Retinal pigment epithelial cell (primary cell): ENCODE results near the gene RAMACL.

Source experiments
- DNase-seq: peaks from one replicate; pipeline ENCODE4 v3.0.0-alpha.2; 2010; ENCODE audit warnings: low read depth
- H3K4me3 ChIP-seq: 2 replicates; pipeline ENCODE4 v1.5.1; 2011; ENCODE audit warnings: mild to moderate bottlenecking, low read length, control low read depth, moderate library complexity
- TF ChIP-seq, protein P1 (sequence below): conservative IDR thresholded peaks from 2 replicates; pipeline ENCODE4 v1.5.1; 2011; ENCODE audit warnings: low read depth, low read length, control low read depth, inconsistent platforms

RAMACL gene

DNA sequence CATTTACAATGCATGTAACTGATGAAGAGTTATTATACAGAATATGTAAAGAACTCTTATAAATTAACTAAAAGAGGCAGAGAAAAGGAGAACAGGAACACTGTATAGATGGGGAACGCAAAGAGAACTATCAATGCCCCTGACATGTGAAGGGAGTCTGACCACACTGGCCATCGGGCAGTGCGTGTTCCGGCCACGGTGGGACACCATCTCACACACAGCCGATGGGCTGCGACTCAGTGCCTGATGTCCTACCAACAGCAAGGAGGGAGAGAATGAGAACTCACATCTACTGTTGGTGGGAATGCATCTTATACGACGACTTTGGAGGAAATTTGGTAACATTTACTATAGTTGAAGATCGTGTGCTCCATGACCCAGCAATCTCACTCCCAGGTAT, 15.5 kb upstream of the RAMACL start:
- no peak for DNase-seq
- TF ChIP-seq, protein P1, sequence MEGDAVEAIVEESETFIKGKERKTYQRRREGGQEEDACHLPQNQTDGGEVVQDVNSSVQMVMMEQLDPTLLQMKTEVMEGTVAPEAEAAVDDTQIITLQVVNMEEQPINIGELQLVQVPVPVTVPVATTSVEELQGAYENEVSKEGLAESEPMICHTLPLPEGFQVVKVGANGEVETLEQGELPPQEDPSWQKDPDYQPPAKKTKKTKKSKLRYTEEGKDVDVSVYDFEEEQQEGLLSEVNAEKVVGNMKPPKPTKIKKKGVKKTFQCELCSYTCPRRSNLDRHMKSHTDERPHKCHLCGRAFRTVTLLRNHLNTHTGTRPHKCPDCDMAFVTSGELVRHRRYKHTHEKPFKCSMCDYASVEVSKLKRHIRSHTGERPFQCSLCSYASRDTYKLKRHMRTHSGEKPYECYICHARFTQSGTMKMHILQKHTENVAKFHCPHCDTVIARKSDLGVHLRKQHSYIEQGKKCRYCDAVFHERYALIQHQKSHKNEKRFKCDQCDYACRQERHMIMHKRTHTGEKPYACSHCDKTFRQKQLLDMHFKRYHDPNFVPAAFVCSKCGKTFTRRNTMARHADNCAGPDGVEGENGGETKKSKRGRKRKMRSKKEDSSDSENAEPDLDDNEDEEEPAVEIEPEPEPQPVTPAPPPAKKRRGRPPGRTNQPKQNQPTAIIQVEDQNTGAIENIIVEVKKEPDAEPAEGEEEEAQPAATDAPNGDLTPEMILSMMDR = no peak
- H3K4me3 ChIP-seq = no peak overlapping the region

DNA sequence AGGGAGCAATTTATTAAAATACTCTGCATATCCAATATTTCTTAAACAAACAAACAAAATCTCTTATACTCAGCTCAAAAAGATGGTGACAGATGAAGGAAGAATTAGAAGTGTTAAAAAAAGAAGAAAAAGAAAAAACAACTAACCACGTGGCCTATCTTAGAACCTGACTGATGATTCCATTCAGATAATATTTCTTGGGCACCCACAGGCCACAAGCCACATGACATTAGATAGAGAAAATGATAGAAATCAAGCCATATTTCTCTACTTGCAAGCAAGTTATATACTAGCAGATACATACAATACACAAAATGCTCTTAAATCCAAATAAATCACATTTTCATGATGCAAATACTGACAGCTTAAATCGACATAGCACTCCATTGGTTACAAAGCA, 14.5 kb upstream of the RAMACL start:
- TF ChIP-seq, protein P1 = no peak
- DNase-seq = no peak
- no peak overlapping the region for H3K4me3 ChIP-seq

DNA sequence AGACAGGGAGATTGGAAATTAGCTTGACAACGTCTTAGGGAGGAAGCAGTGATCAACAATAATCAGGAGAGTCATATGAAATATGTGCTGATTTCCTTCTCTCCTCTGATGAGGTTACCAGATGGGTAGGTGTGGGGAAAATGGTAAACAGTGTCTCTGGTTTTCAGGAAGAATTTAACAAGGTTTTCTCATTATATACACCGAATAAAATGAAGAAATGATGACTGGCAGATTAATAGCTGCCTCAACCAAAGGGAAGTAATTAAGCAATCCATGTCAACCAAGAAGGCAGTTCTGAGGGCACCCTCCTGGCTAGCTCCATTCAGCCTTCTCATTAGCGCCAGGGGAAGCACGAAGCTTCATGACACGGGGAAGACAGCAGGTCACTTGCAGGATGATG, 12.7 kb upstream of the RAMACL start:
- TF ChIP-seq, protein P1 = no peak
- H3K4me3 ChIP-seq = no peak overlapping the region
- DNase-seq = no peak

DNA sequence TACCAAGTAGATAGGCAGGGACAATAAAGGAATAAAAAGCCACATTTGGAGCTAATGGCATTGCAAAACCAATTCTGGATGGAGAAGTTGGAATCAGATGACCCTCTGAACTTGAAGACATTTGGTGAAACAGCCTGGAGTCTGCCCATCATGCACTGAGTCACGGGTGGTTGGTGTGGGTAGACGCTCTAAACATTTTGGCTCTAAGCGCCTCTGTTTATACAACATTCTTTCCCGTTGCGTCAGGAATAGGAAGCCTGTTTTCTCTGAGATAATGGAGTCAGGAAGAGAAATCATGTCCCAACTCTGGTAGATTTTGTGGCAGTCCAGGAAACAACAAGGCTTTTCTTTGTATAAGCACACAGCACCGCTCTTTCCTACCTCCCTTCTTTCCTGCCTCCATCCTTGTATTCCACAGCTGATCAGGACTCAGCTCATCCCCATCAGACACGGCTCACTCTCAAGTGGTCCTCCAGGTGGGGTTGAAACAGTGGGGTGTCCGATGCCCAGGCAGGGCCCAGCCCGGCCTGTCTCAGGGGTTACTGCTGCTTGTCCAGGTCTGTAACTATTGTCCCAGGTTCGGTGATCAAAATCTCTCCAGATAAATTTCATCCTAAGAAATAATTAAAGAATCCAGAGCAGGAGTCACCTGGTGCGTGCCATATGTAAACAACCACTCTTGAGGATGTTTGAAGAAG, 12.1 kb upstream of the RAMACL start:
- H3K4me3 ChIP-seq = no peak overlapping the region
- TF ChIP-seq, protein P1 = no peak
- DNase-seq = no peak

DNA sequence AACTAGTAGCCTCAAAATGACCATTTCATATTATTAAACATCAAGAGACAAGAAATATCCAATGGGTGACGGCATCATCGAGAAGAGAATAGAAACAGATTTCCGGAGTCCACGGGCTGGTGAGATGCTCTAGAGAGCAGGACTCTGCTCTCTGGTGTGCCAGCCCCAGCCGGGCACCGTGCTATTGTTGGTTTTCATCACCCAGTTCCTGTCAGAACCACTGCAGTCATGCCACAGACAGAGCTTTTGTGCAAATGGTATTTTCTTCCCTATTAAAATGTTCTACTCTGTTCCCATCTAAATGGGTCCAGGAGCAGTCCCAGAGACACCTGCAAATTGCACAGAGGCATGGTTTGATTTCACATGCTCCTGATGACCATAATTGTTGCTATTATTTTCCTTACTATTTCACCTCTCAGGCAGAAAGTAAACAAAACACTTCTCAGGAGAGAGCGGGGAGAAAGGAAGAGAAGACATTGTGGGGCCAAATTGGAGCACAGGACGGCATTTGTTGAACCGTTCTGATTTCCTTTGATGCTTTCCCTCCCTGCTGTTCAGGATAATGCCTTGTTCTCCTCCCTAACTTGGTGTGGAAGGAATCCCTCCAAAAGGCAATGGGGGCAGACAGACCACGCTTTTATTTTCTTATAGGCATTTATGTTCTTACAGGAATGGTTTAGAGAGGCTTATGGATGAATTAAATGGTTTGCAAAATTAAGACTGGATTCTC, 11.4 kb upstream of the RAMACL start:
- no peak overlapping the region for H3K4me3 ChIP-seq
- no peak for DNase-seq
- TF ChIP-seq, protein P1 = no peak

DNA sequence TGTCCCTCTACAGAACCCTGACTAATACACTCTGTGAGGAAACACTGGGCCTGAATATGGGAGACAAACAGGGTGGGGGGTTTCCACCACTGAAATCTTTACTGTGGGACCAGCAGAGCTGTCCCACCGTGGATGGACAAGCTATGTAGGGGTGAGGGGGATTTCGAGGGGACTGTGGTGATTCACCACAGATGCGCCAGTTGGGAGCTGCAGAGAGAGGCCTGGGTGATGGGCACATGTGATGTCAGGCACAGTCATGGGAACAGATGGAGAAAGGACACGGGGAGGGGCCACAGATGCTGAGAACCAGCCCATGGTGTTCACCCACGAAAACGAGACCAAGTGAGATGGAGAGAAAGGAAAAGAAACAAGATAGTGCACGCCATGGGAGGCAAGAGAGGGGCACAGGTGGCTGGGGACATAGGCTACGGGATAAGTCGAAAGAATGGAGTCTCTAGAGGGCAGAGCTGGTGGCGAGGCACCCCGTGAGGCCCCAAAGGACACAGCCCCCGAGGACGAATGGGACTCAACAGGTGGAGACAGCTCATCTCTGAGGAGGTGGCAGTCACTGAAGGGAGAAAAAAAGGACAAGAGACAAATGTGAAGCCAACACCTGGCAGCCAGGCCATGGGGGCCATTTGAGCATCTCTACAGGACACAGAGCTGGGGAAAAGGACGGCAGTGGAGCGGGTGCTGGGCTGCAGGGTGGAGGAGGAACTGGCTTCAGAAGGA, 10.5 kb upstream of the RAMACL start:
- no peak overlapping the region for H3K4me3 ChIP-seq
- TF ChIP-seq, protein P1 = no peak
- no peak for DNase-seq
